T-cell (primary cell): Measurements from ENCODE around the gene CA6. TPM values are rescaled to one million over a fixed set of nuclear protein-coding genes. Genes with fewer than 3 reads are reported as not detected.

Source experiments
- ATAC-seq, 4 experiments: fragments of 200-7000 bp in 3 of 4; fragments of 150-1000 bp in 1 of 4; cut with Tn5 transposase; replicated peaks in 1 of 4; 1 replicate in 3 of 4; 2 replicates in 1 of 4; pipeline ENCODE4 v1.10.0; 2021; ENCODE audit warnings: moderate library complexity in 3 of 4, mild to moderate bottlenecking in 2 of 4, moderate number of reproducible peaks in 1 of 4
- CTCF ChIA-PET, 2 donors: fragments of 300-600 bp; sonication (Branson Sonifier 250); formaldehyde crosslinking; loops; one replicate each; lab custom pipeline; 2022; ENCODE audit warnings: antibody characterized with exemption in 2 of 2; lab: Charles Lee
- POLR2A ChIA-PET, 2 donors: fragments of 300-600 bp; sonication (Branson Sonifier 250); formaldehyde crosslinking; loops; one replicate each; lab custom pipeline; 2022; ENCODE audit warnings: antibody characterized with exemption in 2 of 2; lab: Charles Lee
- DNase-seq, 35 experiments: peaks; one replicate each; pipeline versions ENCODE4 v3.0.0 to v3.0.0-alpha.2; 2013 to 2023
- H3K27ac ChIP-seq: one replicate; pipeline ENCODE4 v1.5.1; 2013; ENCODE audit warnings: low read length
- H3K27me3 ChIP-seq, 2 experiments: replicated peaks in 1 of 2; 1 replicate in 1 of 2; 2 replicates in 1 of 2; pipeline versions ENCODE4 v1.6.1 to v1.7.0; 2013; ENCODE audit warnings: low read length in 1 of 2, mixed read lengths in 1 of 2; ENCODE audit not compliant: control insufficient read depth in 2 of 2, insufficient read depth in 2 of 2; ENCODE audit errors: extremely low read depth in 1 of 2
- H3K36me3 ChIP-seq, 2 donors: 1 replicate in 1 of 2; 2 replicates in 1 of 2; pipeline versions ENCODE4 v1.6.1 to v1.7.0; 2013; ENCODE audit warnings: low read length in 1 of 2; ENCODE audit not compliant: control insufficient read depth in 2 of 2, insufficient read depth in 1 of 2; ENCODE audit errors: extremely low read depth in 1 of 2
- H3K4me1 ChIP-seq, 2 experiments: 1 replicate in 1 of 2; 2 replicates in 1 of 2; pipeline versions ENCODE4 v1.6.1 to v1.7.0; 2013; ENCODE audit warnings: low read length in 2 of 2, mixed read lengths in 1 of 2; ENCODE audit not compliant: insufficient read depth in 2 of 2, control insufficient read depth in 1 of 2; ENCODE audit errors: extremely low read depth in 1 of 2
- H3K4me3 ChIP-seq, 2 donors: 1 replicate in 1 of 2; 2 replicates in 1 of 2; pipeline versions ENCODE4 v1.5.1 to v1.7.0; 2013; ENCODE audit warnings: mild to moderate bottlenecking in 2 of 2, low read length in 1 of 2, moderate library complexity in 1 of 2; ENCODE audit not compliant: control insufficient read depth in 1 of 2; ENCODE audit errors: extremely low read depth in 1 of 2
- H3K9me3 ChIP-seq: 2 replicates; pipeline ENCODE4 v1.7.0; 2013
- H3K27ac Mint-ChIP-seq, 2 donors: one replicate each; pipeline ENCODE4 v1.8.0; 2020 to 2021; ENCODE audit warnings: mild to moderate bottlenecking in 2 of 2, mixed read lengths in 2 of 2
- H3K27me3 Mint-ChIP-seq, 2 donors: one replicate each; pipeline ENCODE4 v1.8.0; 2021 to 2022; ENCODE audit warnings: mixed read lengths in 2 of 2
- H3K36me3 Mint-ChIP-seq: one replicate; pipeline ENCODE4 v1.8.0; 2021; ENCODE audit warnings: mixed read lengths
- H3K4me1 Mint-ChIP-seq, 3 donors: one replicate each; pipeline ENCODE4 v1.8.0; 2020 to 2022; ENCODE audit warnings: mixed read lengths in 3 of 3, mild to moderate bottlenecking in 1 of 3
- H3K4me3 Mint-ChIP-seq, 3 donors: one replicate each; pipeline ENCODE4 v1.8.0; 2020 to 2022; ENCODE audit warnings: mild to moderate bottlenecking in 3 of 3, mixed read lengths in 3 of 3, moderate library complexity in 3 of 3
- H3K9me3 Mint-ChIP-seq, 3 donors: one replicate each; pipeline ENCODE4 v1.8.0; 2020 to 2022; ENCODE audit warnings: mixed read lengths in 3 of 3
- WGBS: methylation state at CpG from one replicate; pipeline ENCODE4 v1.1.5; 2013; ENCODE audit warnings: missing lambda C conversion rate; ENCODE audit not compliant: insufficient coverage; 5-methylcytosine and 5-hydroxymethylcytosine counted together
- total RNA-seq, 35 experiments: library from RNA in 6 of 35; stranded (reverse) in 6 of 35; fragments of 120-200 nt in 1 of 35; gene quantifications; one replicate each; pipeline versions ENCODE4 v1.2.1 to v1.2.4 and lab custom pipeline; 2013 to 2026

The CA6 gene
- total RNA-seq, 5 donors from 2014 or later (not counting 1 experiment from before 2014, with no cell fraction given), result 0.95 to 2.8 (median 1.8) TPM

DNA sequence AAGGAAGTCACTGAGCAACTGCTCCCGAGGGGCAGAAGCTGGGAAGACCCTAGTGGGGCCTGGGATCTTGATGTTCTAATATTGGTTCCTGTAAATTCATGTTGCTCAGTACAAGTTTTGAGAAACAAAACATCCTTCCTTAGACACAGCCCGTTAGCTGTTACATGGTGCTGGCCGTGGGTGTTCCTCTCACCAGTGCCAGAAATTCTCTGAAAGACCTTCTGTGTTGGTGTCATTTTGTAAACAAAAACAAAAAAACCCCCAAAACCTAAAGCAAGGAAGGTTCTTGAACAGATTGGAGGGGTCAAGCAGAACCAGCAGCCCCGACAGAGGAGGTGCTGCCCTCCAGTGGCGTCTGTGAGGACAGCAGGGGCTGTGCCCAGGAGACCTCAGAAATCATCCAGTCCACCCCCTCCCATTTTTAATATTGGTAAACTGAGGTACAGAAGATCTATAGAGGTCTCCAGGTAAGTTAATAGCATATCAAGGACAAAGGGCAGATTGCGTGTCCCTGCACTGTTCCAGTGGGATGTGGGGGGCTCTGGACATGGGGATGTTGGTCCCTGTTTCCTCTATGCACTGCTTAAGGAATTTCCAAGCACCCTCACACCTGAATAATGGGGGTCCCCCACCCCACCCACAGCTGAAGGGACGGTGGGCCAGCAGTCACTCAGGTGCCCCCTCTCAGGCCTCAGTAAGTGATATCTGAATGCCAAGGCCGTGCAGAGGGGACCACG, 42.4 kb downstream of the CA6 start:
- Mint-ChIP-seq H3K27me3 (no peaks in the 10 kb centered on the region), H3K4me1 (peaks cover 23 to 39% (median 37%) of the 10 kb centered on the region in 3 donors), H3K9me3 (peaks cover 0 to 2% (median 0%) of the 10 kb centered on the region in 3 donors), H3K36me3 (no peaks in the 10 kb centered on the region), H3K4me3 (peak overlapping the region; percentile 39 to 78 (median 41)), H3K27ac (peak overlapping the region; percentile 84 to 95)
- Histone ChIP-seq H3K9me3 (no peaks in the 10 kb centered on the region), H3K27me3 (peaks cover 0 to 3% of the 10 kb centered on the region in 2 experiments), H3K27ac (peak overlapping the region; percentile 22), H3K4me1 (peaks cover 14 to 24% of the 10 kb centered on the region in 2 experiments), H3K4me3 (no peak overlapping the region), H3K36me3 (no peaks in the 10 kb centered on the region)
- peak in 33 of 35 experiments; percentile 12 to 75 (median 56) for DNase-seq
- CTCF ChIA-PET, result interaction anchor here (0.6 to 1.1 kb wide), 6 partner anchors 17 to 126 kb away, joined by 3 to 4 read pairs (median 4); no protein-coding TSS in a partner anchor
- no CpG with 5 or more reads among the region's 9 CpGs for WGBS
- ATAC-seq, result peak; percentile 68 to 76 (median 72)
- POLR2A ChIA-PET, result interaction anchor here in 1 of 2 donors (0.6 kb wide), 1 partner anchor 18 kb away, joined by 5 read pairs; no protein-coding TSS in a partner anchor

DNA sequence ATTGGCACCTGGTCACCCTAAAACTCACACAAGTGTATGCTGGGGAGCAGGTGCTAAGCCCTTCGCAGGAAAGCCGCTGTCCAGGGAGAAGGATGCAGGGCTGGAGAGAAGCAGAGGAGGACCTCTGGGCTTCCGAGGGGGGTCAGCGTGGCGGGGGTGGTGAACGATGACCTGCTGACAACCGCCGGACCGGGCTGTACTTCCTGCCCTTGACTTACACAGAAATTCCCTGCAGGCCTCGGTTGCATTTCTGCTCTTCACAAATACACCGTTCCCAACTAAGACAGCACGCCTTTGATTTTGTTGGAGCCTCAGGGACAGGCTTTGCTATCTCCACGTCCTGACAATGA, 42.9 kb downstream of the CA6 start:
- peaks cover 22 to 35% (median 32%) of the 10 kb centered on the region in 3 donors for H3K4me1 Mint-ChIP-seq
- no peaks in the 10 kb centered on the region for H3K27me3 Mint-ChIP-seq

DNA sequence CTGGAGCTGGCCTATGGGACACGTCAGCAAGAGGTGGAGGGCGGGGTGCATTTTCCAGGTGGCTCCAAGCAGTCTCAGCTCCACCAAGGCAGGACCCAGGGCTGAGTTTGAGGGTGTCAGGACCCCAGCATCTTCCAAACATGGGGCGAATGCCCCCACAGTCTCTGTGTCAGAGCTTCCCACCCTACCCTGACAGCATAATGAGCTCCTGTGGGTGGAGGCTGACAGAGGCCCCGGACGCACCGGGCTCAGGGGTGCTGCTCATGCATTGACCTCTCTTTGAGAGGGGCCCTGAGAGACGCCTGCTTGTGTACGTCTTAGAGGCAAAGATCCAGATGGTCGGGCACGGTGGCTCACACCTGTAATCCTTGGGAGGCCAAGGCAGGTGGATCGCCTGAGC, 43.4 kb downstream of the CA6 start:
- ATAC-seq, result no peak
- Histone ChIP-seq H3K4me1 (peaks cover 14 to 24% of the 10 kb centered on the region in 2 experiments), H3K27ac (no peak overlapping the region), H3K27me3 (peaks cover 0 to 3% of the 10 kb centered on the region in 2 experiments), H3K36me3 (no peaks in the 10 kb centered on the region), H3K9me3 (no peaks in the 10 kb centered on the region), H3K4me3 (no peak overlapping the region)
- 91% methylated on average over 6 of the region's 11 CpGs for WGBS
- no peak overlapping the region for H3K27ac Mint-ChIP-seq
- H3K4me3 Mint-ChIP-seq, result no peak overlapping the region
- H3K9me3 Mint-ChIP-seq, result peaks cover 0 to 3% (median 0%) of the 10 kb centered on the region in 3 donors
- POLR2A ChIA-PET, result no interaction called here
- CTCF ChIA-PET, result interaction anchor here (1.0 to 1.3 kb wide), 3 partner anchors 16 to 74 kb away, joined by 4 to 13 read pairs (median 6); no protein-coding TSS in a partner anchor
- H3K36me3 Mint-ChIP-seq, result no peaks in the 10 kb centered on the region
- DNase-seq, result no peak
- no peaks in the 10 kb centered on the region for H3K27me3 Mint-ChIP-seq
- peaks cover 20 to 31% (median 27%) of the 10 kb centered on the region in 3 donors for H3K4me1 Mint-ChIP-seq

More for the DNA sequence above, 42.9 kb downstream of the CA6 start:
- no peak for ATAC-seq
- Histone ChIP-seq H3K9me3 (no peaks in the 10 kb centered on the region), H3K27ac (no peak overlapping the region), H3K36me3 (no peaks in the 10 kb centered on the region), H3K4me1 (peaks cover 14 to 24% of the 10 kb centered on the region in 2 experiments), H3K4me3 (no peak overlapping the region), H3K27me3 (peaks cover 0 to 3% of the 10 kb centered on the region in 2 experiments)
- WGBS, result 89% methylated on average over 8 of the region's 13 CpGs
- H3K27ac Mint-ChIP-seq, result no peak overlapping the region
- H3K9me3 Mint-ChIP-seq, result peaks cover 0 to 3% (median 0%) of the 10 kb centered on the region in 3 donors
- ChIA-PET POLR2A (no interaction called here), CTCF (interaction anchor here in 1 of 2 donors (1.3 kb wide), 1 partner anchor 74 kb away, joined by 4 read pairs; no protein-coding TSS in a partner anchor)
- DNase-seq, result no peak
- H3K36me3 Mint-ChIP-seq, result no peaks in the 10 kb centered on the region
- no peak overlapping the region for H3K4me3 Mint-ChIP-seq

DNA sequence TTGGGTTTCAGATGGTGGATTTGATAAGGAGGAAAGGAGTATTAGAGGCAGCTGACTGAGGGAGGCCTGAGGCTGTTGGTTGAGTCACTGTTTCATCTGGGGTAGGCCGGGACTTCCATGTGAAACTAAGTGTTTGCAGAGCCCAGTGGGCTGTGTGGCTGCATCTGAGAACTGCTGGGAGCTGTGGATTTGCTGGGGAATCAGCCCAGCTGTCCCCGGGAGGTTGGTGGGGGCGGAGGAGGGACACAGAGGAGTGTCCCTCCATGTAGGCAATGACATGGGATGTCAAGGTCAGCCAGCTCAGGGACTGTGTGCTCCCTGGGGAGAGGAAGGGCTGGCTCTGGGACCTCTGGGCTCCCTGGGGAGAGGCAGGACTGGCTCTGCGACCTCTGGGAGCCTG, 44.2 kb downstream of the CA6 start:
- no peak overlapping the region for H3K4me3 ChIP-seq
- H3K36me3 ChIP-seq, result no peaks in the 10 kb centered on the region
- H3K27me3 Mint-ChIP-seq, result no peaks in the 10 kb centered on the region
- POLR2A ChIA-PET, result no interaction called here
- ATAC-seq, result no peak
- WGBS, result 71% methylated on average over 4 of the region's 4 CpGs
- peaks cover 14 to 24% of the 10 kb centered on the region in 2 experiments for H3K4me1 ChIP-seq
- peaks cover 0 to 3% of the 10 kb centered on the region in 2 experiments for H3K27me3 ChIP-seq
- peaks cover 20 to 28% (median 22%) of the 10 kb centered on the region in 3 donors for H3K4me1 Mint-ChIP-seq
- no peak for DNase-seq
- CTCF ChIA-PET, result interaction anchor here (1.0 to 1.3 kb wide), 3 partner anchors 15 to 75 kb away, joined by 4 to 13 read pairs (median 6); no protein-coding TSS in a partner anchor
- H3K27ac ChIP-seq, result no peak overlapping the region
- H3K27ac Mint-ChIP-seq, result peak overlapping the region in 1 of 2 donors; percentile 2
- no peaks in the 10 kb centered on the region for H3K9me3 ChIP-seq
- peaks cover 0 to 3% (median 0%) of the 10 kb centered on the region in 3 donors for H3K9me3 Mint-ChIP-seq
- no peaks in the 10 kb centered on the region for H3K36me3 Mint-ChIP-seq
- H3K4me3 Mint-ChIP-seq, result no peak overlapping the region

DNA sequence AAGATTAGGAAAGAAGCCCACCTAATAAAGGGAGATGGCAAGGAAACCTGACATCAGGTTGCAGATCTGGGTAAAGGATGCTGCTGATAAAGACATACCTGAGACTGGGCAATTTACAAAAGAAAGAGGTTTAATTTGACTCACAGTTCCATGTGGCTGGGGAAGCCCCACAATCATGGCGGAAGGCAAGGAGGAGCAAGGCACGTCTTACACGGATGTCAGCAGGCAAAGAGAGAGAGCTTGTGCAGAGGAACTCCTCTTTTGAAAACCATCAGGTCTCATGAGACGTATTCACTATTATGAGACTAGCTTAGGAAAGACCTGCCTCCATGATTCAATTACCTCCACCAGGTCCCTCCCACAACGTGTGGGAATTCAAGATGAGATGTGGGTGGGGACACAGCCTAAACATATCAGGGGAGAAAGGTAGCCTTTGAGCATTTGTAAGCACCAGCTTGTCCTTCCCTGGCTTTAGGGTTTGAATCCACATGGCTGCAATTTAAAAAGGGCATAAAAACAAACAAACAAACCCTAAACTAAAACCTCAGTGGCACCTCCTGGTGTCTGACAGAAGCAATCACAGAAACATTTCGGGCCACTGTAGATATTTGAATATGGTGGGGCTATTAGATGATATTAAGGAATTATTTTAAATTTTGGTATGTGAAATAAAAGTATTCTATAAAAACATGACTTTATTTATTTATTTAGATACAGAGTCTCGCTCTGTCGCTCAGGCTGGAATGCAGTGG, 47.4 kb downstream of the CA6 start:
- 100% methylated on average over 2 of the region's 8 CpGs for WGBS
- H3K27me3 ChIP-seq, result peaks cover 0 to 3% of the 10 kb centered on the region in 2 experiments
- ChIA-PET CTCF (no interaction called here), POLR2A (no interaction called here)
- DNase-seq (no peak), ATAC-seq (no peak)
- H3K27me3 Mint-ChIP-seq, result no peaks in the 10 kb centered on the region
- H3K9me3 ChIP-seq, result no peaks in the 10 kb centered on the region
- peaks cover under 1 to 7% (median under 1%) of the 10 kb centered on the region in 3 donors for H3K4me1 Mint-ChIP-seq
- peaks cover 0 to 5% of the 10 kb centered on the region in 2 experiments for H3K4me1 ChIP-seq
- H3K27ac ChIP-seq, result no peak overlapping the region
- no peaks in the 10 kb centered on the region for H3K36me3 Mint-ChIP-seq
- H3K36me3 ChIP-seq, result no peaks in the 10 kb centered on the region
- no peak overlapping the region for H3K27ac Mint-ChIP-seq
- H3K9me3 Mint-ChIP-seq, result peaks cover 0 to 3% (median 0%) of the 10 kb centered on the region in 3 donors
- H3K4me3 ChIP-seq, result no peak overlapping the region
- H3K4me3 Mint-ChIP-seq, result no peak overlapping the region
